ENCODE measurements around the gene PLPP3.

- no peak for TF ChIP-seq CTCF (IDR thresholded peaks at IDR 0.05)
- TF ChIP-seq POLR2A (IDR thresholded peaks at IDR 0.05; ENCODE audit: low read depth), result no peak
- no peak for TF ChIP-seq EP300 (IDR thresholded peaks at IDR 0.05)
- no peak for TF ChIP-seq POLR2AphosphoS5 (IDR thresholded peaks at IDR 0.05)
Observed at GRCh38 chr1:56537660-56538059, 41.7 kb downstream of the PLPP3 start.
